Ishikawa (cell line): ENCODE data around the gene USP38.

ENCODE experiments used
- CREB1 ChIP-seq: IDR thresholded peaks from 2 replicates; pipeline ENCODE4 v1.6.1; 2012; ENCODE audit warnings: low read depth
- EP300 ChIP-seq: IDR thresholded peaks from 2 replicates; pipeline ENCODE4 v1.6.1; 2012; ENCODE audit warnings: borderline replicate concordance
- FOXM1 ChIP-seq: IDR thresholded peaks from 2 replicates; pipeline ENCODE4 v1.6.1; 2012; ENCODE audit warnings: low read depth, borderline replicate concordance
- TAF1 ChIP-seq: IDR thresholded peaks from 2 replicates; pipeline ENCODE4 v1.6.1; 2012; ENCODE audit warnings: low read depth, mild to moderate bottlenecking
- TEAD4 ChIP-seq: IDR thresholded peaks from 2 replicates; pipeline ENCODE4 v1.6.1; 2012
- YY1 ChIP-seq: IDR thresholded peaks from 2 replicates; pipeline ENCODE4 v1.6.1; 2012; ENCODE audit warnings: low read depth
- ZBTB7A ChIP-seq: IDR thresholded peaks from 2 replicates; pipeline ENCODE4 v1.6.1; 2012; ENCODE audit warnings: low read depth
- TF ChIP-seq, protein P1 (sequence below): IDR thresholded peaks from 2 replicates; pipeline ENCODE4 v1.6.1; 2012
- TF ChIP-seq, protein P2 (sequence below): IDR thresholded peaks from 2 replicates; pipeline ENCODE4 v1.6.1; 2012; ENCODE audit warnings: low read depth, mild to moderate bottlenecking
- TF ChIP-seq, protein P3 (sequence below): IDR thresholded peaks from 2 replicates; pipeline ENCODE4 v1.6.1; 2012

DNA sequence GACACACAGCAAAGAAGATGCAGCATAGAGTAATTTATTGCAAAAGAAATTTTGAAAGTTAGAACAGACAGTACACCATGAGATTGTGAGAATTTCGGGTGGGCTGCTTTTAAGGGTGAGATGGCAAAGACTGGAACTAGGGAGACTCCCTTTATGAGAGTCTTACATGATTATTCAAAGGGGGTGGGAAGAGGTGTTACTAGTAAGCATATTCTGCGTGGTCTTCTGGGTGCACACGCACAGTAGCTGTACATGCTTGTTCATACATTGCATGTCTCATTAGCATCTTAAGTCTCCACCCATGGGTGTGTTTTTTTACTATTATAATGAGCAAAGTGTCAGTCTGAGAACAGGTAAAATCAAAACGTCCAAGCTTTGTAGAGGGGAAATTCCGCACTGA, 49.4 kb upstream of the USP38 start:
- TF ChIP-seq TAF1, result no peak
- TF ChIP-seq EP300, result no peak
- TF ChIP-seq, protein P1, sequence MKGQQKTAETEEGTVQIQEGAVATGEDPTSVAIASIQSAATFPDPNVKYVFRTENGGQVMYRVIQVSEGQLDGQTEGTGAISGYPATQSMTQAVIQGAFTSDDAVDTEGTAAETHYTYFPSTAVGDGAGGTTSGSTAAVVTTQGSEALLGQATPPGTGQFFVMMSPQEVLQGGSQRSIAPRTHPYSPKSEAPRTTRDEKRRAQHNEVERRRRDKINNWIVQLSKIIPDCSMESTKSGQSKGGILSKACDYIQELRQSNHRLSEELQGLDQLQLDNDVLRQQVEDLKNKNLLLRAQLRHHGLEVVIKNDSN, result no peak
- no peak for TF ChIP-seq TEAD4
- no peak for TF ChIP-seq CREB1
- no peak for TF ChIP-seq FOXM1
- no peak for TF ChIP-seq ZBTB7A
- TF ChIP-seq YY1, result no peak
- TF ChIP-seq, protein P2, sequence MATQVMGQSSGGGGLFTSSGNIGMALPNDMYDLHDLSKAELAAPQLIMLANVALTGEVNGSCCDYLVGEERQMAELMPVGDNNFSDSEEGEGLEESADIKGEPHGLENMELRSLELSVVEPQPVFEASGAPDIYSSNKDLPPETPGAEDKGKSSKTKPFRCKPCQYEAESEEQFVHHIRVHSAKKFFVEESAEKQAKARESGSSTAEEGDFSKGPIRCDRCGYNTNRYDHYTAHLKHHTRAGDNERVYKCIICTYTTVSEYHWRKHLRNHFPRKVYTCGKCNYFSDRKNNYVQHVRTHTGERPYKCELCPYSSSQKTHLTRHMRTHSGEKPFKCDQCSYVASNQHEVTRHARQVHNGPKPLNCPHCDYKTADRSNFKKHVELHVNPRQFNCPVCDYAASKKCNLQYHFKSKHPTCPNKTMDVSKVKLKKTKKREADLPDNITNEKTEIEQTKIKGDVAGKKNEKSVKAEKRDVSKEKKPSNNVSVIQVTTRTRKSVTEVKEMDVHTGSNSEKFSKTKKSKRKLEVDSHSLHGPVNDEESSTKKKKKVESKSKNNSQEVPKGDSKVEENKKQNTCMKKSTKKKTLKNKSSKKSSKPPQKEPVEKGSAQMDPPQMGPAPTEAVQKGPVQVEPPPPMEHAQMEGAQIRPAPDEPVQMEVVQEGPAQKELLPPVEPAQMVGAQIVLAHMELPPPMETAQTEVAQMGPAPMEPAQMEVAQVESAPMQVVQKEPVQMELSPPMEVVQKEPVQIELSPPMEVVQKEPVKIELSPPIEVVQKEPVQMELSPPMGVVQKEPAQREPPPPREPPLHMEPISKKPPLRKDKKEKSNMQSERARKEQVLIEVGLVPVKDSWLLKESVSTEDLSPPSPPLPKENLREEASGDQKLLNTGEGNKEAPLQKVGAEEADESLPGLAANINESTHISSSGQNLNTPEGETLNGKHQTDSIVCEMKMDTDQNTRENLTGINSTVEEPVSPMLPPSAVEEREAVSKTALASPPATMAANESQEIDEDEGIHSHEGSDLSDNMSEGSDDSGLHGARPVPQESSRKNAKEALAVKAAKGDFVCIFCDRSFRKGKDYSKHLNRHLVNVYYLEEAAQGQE, result no peak
- TF ChIP-seq, protein P3, sequence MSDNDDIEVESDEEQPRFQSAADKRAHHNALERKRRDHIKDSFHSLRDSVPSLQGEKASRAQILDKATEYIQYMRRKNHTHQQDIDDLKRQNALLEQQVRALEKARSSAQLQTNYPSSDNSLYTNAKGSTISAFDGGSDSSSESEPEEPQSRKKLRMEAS, result no peak
